GM18502 (cell line): ENCODE results near the gene TGFBR3.

ENCODE experiments used
- ATAC-seq: cut with Tn5 transposase; IDR thresholded peaks from one replicate; pipeline ENCODE4 v1.9.1; 2021; ENCODE audit warnings: mild to moderate bottlenecking; ENCODE audit not compliant: unreplicated experiment, poor library complexity

Gene TGFBR3

DNA sequence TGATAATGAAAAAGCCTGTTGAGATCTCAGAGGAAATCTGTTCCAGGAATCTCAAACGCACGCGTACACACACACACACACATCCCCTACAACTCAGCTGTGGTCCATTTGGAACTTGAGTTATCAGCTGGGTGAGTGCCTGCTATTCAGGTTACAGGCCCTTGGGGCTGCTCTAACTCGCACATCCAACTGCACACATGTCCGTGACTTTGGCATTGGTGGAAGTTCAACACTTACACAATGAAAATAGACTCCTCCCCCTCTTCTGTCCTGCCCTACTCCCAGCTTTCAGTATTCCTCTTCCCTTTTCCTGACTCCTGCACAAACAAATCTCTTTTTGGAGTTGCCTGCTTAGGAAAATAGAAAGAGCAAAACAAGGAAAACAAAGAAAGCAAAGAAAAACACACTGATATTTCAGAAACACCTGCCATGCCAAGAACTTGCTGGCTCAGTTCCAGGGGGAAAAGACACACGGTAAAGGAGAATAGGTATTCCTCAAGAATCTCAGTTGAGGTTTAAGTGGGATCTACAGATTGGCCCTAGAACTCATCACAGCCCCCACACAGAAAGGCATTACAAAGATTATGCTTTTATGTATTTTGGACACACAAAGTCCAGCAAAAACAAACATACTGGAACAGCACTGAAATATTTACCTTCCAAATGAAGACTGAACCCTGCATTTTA lies 140.9 kb downstream of the TGFBR3 start:
- ATAC-seq = no peak

DNA sequence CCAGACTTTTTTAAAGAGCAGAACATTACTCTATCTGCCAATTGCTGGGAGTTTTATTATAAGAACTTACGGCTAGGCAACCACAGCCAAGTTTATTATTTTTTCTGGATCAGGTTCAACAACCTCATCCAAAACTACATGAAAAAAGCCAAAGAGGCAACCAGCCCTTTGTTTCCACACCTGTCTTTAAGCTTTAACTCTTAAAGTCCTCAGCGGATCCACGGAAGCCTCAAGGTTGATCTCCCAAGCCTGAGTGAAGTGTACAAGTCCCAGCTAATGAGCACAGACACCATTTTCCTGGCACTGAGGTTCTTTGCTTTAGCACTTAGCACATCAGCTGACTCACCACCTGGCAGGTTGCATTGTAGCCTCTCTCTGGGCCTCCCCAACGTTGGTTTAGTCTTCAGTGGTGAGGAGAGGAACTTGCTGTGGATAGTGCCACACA lies 143.1 kb downstream of the TGFBR3 start:
- ATAC-seq = no peak

DNA sequence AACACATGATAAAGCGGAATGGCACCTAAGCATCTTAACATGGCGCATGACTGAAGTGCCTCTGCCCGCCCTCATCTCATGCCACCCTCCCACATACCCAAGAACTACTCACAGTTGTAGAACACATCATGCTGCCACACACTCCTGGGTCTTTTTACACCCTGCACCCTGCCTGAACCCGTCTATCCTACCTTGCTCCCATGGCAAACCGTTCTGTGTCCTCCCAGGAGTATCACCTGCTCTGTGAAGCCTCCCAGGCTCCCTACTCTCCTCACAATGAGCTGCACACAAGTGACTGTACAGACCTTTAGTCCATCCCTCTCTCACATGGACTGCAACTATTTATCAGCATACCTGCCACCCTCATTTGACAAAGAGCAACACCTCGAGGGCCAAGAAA lies 144.0 kb downstream of the TGFBR3 start:
- ATAC-seq = no peak

DNA sequence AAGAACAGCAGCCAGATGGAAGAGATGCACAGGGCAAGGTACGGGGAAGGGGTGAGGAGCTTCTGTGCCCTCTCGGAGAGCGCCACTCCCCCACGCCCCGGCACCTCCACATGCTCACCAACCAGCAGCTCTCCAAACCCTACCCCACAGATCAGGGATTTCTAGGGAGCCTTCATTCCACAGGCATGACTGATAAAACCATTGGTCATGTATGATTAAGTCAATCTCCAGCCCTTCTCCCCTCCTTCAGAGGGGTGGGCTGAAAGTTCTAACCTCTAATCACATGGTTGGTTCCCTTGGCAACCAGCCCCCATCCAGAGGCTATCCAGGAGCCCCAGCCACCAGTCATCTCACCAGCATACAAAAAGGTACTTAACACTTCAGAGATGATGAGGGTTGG lies 144.7 kb downstream of the TGFBR3 start:
- ATAC-seq = no peak

DNA sequence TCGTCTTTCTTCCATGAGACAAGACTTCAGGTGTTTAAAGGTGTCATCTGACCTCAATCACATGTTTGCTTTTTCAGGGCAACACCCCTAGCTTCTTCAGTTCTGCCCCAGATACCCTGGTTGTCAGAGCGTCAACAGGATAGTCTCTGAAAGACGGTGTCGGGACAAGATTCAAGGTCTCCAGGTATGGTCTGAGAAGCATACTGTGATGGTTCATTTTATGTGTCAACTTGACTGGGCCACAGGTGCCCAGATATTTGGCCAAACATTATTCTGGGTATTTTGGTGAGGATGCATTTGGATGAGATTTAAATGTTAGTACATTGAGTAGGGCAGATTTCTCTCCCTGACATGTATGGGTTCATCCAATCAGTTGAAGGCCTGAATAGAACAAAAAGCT lies 148.3 kb downstream of the TGFBR3 start:
- no peak for ATAC-seq

DNA sequence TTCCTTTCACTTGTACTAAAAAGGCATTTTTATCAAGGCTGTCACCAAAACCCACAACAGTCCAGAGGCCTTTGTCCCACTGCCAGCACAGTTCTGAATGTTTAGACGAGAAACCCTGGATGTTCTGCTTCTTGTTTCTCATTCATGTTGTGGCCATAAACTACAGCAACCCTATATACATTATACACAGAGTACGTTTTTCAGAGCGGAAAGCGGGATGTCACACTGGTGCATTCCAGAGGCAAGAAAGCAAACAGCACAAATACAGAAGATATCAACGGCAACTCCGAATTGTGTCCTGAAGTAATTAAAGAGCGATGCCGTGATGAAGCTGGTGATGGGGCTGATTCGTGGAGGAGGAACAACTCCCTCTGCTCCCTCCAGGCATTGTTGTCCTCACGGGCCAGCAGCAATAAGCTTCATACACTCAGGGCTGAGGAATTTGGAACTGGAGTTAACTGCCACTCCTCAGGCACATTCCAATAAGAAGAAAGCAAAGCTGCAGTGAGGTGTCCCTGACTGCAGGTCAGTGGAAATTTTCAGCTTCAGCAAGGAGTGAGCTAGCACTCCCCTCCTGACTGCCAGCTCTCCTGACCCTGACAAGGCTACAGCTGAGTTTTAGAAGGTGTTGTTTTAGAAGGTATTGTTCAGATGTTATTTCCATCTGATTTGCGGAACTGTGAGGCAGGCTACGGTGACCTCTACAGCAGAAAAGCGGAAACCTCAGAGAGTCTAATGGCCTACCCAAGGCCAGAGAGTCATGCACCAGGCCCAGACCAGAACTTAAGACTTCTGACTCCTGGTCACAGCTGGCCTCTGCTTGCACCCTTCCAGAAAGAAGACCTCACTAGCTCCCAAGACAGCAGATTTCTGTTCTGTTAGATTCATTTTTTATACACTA lies 149.0 kb downstream of the TGFBR3 start:
- no peak for ATAC-seq

DNA sequence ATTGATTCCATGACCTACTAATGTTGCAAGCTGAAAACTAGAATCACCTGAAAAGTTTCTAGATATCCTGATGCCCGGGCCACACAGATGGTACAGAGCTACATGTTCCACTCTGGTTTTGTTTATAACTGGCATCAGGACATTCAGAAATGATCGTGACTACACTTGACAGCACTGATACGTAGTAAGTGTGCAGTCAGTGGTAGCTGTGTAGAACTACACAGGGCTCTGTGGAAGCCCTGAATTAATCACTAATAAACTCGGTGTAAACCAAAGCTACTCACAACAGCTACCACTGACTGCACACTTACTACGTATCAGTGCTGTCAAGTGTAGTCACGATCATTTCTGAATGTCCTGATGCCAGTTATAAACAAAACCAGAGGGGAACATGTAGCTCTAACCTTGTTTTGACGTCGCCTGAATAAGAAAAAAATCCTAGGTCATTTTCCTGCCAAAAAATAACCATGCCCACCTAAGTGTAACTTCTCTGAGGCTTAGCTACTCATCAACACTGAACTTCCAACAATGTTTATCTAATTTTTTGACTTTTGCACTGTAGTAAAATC lies 149.7 kb downstream of the TGFBR3 start:
- ATAC-seq = no peak

DNA sequence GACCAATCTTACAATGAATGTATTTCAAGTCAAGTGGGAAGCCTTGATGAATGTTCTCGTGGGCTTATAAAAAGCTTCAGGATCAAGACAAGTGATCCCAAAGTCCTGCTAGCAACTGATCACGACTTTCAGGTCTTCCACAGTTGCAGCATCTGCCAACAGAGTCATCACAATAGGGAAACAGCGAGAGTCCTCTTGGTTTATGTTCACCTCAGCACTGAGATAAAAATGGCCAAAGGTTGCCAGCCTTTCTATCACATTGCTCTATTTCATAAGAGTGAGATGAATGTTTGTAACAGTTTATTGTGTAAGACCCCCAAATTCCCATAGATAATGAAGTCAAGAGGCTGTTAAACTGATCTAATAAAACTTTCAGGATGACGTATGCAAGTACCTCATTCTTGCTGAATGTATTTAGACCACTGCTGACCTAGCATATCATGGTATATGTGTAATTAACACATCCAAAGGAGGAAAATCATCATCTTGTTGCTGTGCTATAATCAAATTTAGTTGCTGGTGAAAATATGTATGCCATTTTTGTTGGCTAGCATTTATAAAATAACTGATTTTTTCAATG lies 150.6 kb downstream of the TGFBR3 start:
- no peak for ATAC-seq

DNA sequence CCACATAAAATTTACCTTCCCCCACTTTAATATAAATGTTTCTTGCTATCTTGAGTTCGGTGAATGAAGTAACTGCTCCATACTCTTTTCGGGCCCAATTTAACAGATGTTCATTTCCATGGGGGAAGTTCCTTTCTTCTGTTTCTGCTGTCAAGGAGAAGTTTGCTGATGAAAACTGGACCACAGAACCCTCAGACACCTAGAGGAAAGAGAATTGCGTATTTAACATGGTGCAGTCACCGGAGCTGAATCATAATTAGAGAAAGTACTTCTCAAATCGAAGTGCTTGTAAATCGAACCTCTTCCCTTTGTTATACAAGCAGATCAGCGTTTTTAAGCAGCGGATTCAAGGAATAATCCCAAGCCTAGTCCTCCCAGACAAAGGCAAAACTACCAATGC lies 151.2 kb downstream of the TGFBR3 start:
- ATAC-seq = no peak

DNA sequence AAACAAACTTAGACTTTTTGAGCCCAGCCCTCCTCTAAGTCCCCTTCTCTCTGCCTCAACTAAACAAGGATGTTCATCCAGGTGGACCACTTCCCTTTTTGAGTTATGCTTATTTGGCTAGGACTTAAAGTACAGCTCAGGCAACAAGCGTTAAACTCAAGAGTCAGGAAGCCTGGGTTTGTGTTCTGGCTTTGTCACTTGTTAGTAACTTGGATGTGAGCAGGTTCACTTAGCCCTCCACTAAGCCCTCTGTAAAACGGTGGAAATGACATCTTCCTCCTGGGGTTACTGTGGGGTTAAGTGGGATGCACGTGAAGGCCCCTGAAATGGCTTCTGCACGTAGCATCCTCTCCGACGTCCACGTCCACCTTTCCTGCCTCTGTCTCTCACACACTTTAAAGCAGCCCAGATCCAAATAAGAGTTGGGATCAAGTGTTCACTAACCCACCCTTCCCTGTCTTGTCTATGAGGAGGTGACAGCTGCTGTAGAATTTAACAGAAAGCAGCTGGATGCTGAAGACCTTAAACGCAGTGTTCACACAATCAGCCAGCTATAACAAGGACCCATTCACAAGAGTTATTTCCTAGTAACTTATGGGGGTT lies 152.7 kb downstream of the TGFBR3 start:
- ATAC-seq = no peak

DNA sequence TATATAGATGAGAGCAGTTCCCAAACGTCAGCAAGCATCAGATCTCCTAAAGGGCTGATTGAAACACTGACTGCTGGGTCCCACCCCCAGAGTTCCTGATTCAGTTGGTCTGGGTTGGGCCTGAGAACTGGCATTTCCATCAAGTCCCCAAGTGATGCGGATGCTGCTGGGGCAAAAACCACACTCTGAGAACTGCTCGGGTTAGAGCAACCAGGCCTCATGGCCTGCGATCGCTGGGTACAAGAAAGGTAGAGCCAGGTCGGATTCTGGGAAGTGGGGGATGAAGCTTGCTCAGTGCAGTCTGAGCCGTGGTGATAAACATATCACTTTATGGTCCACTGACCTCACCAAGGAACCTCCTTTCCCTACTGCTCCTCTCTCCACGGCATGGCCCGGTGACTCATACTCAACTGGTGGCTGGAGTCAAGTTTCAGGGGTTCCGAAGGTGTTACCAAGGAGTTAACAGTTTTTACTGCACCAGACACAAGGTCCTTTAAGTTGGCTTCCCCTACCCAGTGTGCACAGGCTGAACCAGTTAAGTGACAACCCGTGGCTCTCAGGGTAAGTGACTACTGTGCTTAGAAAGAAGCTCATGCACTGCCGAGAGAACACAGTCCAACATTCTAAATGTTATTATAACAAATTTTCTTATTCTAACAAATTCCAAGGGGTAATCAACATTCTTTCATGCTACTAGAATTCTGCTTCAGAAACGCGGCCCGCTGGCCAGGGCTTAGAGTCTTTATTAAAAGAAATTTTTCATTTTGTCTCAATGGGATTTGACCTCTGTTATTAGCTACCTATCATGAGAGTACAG lies 153.5 kb downstream of the TGFBR3 start:
- peak; percentile 42 for ATAC-seq

DNA sequence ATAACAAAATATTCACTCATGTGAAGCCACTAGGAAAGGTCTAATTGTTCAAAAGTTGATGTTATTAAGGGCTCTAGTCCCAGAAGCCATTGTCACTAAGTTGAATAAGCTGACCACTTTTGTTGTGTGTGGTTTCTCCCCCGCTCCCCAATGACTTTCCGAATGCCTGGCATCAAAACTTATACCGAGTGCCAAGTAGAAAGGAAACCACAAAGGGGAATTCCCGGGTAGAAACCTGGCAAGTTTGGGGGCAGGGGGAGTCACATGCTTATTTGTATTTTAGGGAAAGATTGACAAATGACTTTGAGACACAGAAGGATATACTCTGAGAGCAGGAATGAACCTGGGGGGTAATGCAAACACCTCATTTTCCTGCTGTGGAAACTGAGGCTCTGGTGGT lies 154.1 kb downstream of the TGFBR3 start:
- ATAC-seq = peak; percentile 37

DNA sequence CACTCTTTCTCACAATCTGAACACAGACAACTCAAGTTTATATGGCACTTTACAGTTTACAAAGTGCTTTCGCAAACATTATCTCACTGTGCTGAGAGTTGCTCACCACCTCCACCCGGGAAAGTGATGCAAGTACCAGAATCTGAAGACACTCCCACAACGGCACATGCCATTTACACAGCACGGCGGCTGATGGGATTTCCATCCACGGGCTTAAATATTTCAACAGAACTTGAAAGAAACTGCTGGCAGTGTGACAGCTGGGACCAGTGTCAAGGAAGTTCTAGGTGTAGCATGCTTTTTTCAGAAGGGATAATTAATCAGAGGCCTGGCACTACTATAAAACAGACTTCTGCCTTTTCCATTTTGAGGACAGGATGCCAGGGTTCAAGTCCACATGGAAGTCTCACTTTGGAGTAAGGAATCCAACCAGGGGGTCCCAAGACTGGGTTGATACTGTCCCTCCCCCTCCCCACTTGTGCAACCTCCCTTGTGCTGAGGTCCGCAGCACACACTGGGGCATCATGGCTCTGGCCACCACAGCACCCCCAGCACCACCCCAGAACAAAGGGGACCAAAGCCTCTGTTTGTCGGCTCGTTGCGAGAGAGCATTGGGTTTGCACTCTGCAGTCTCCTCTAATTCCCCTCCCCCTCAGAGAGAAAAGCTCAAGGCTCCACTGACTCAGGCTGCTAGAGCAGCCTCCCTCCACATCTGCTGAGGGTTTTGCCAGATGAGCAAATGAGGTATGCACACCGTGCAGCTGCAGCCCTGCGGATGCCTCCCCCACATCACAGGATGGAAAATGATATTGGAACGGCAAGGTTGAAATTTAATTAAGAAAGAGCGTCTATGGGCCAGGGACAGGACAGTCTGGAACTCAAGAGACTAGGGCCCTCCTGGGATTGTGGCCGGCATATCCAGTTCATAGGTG lies 154.9 kb downstream of the TGFBR3 start:
- no peak for ATAC-seq

DNA sequence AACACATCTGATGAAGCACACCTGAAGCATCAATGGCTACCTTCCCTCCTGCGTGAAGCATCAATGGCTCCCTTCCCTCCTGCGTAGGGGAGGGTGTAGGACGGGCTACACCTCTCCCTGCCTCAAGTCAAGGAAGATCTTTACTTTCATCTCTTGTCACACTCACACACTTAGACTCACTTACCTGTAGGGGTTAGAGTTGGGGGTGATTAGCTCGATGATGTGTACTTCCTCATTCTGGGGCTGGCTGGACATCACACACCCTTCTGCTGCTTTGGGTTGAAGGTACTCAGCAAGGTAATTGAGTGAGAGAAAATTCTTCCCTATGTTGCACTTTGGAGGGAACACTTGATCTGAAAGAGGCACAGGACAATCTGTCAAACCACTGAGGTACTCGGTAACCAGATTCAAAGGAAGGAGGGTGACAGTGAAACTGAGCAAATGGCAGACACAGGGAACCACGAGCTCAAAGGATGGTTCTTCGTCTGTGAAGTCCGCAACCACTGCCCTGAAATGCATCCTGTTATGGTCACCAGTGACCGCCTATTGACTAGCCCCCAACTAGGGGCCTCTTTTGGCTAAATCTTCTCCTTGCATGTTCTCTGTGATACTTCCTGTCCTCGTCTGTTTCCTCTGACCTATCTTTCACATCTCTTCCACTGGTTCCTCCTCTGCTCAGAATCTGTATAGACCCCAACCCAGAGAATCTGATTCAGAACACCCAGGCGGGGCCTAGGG lies 156.2 kb downstream of the TGFBR3 start:
- ATAC-seq = no peak

DNA sequence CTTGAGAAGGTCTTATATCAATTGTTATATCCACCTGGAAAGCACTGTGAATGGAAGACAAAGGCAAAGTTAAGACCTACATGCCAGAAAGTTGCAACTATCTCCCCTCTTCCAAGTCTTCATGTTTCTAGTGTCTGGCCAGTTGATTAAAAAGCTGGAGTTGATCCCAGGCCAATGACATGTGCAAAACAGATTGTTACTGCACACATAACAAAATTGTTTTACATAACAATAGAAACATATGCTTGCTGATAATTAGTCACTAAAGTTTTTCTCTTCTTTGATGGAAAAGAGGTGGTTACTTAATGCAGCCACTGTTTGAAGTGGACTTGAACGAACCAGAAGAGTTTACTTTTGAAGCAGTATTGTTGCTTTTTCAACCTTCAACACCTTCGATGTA lies 158.2 kb downstream of the TGFBR3 start:
- ATAC-seq = no peak

DNA sequence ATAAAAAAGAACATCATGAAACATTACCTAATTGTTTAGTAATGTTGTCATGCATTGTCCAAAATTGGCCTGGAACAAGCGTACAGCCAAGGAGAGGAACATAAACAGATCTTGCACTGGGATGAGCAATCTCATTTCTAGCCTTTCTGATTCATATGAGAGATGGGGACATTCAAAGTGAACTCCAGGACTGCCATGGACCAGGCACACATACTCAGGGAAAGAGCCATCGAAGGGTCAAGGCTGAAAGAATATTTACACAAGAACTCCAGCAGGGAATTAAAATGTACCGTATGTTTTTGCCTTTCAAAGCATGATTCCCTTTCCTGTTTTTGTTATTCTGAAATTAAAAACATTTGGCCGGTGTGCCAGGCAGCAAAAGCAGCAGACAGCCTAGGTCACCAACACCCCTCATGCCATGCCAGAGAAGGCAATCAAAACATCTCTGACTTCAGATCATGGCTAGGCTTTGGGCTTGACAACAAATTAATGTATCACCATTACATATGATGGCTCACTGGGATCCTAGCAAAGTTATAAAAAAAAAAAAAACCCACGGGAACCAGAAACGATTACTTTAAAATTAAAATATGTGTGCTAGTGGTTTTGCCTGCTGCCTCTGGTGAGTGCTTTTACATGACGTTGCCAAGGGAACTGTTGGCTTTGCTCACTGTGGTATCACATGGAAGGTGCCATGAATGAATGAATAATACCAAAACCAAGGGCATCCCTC lies 159.8 kb downstream of the TGFBR3 start:
- no peak for ATAC-seq

DNA sequence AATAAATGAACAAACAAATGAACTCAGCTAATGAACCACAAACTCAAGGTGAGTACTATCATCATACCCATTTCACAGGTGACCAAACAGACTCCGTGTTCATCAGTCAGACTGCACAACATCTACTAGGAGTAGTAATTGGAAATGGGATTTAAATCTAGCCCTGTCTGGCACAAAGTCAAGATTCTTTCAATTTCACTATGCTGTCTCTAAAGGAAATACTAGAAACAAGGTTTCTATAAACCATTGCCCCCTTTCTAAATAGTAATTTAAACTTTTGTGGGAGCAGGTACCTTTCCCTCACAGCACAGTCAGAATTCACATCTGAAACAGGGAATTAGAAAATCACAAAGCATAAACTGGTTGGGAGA lies 160.3 kb downstream of the TGFBR3 start:
- no peak for ATAC-seq
